Measurements from ENCODE around the gene MCM5. TPM values are rescaled to one million over a fixed set of nuclear protein-coding genes. Genes with fewer than 3 reads are reported as not detected.

The MCM5 gene
- total RNA-seq, 3 donors from 2014 or later: 18.5 to 45.2 (median 30.3) TPM

DNA sequence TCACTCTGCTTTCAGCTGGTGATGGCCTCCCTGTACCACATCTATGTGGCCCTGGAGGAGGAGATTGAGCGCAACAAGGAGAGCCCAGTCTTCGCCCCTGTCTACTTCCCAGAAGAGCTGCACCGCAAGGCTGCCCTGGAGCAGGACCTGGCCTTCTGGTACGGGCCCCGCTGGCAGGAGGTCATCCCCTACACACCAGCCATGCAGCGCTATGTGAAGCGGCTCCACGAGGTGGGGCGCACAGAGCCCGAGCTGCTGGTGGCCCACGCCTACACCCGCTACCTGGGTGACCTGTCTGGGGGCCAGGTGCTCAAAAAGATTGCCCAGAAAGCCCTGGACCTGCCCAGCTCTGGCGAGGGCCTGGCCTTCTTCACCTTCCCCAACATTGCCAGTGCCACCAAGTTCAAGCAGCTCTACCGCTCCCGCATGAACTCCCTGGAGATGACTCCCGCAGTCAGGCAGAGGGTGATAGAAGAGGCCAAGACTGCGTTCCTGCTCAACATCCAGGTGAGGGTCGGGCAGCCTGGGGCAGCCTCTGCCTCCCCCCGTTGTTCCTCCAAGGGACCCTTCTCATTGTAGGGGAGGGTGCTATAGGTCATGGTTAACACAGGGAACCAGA lies 13.2 kb upstream of the MCM5 start:
- peak in 1 of 3 donors; percentile 33 for DNase-seq
- intact Hi-C loops (cut with DNase I, micrococcal nuclease): no loop called here
- TF ChIP-seq, protein P1, sequence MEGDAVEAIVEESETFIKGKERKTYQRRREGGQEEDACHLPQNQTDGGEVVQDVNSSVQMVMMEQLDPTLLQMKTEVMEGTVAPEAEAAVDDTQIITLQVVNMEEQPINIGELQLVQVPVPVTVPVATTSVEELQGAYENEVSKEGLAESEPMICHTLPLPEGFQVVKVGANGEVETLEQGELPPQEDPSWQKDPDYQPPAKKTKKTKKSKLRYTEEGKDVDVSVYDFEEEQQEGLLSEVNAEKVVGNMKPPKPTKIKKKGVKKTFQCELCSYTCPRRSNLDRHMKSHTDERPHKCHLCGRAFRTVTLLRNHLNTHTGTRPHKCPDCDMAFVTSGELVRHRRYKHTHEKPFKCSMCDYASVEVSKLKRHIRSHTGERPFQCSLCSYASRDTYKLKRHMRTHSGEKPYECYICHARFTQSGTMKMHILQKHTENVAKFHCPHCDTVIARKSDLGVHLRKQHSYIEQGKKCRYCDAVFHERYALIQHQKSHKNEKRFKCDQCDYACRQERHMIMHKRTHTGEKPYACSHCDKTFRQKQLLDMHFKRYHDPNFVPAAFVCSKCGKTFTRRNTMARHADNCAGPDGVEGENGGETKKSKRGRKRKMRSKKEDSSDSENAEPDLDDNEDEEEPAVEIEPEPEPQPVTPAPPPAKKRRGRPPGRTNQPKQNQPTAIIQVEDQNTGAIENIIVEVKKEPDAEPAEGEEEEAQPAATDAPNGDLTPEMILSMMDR (IDR thresholded peaks at IDR 0.05): no peak
- no peak for ATAC-seq
- no peaks in the 10 kb centered on the region for H3K9me3 ChIP-seq
- no peaks in the 10 kb centered on the region for H3K36me3 ChIP-seq (ENCODE audit: low read depth)
- no peak overlapping the region for H3K4me3 ChIP-seq
- H3K4me1 ChIP-seq (ENCODE audit: low read depth): peaks cover 5% of the 10 kb centered on the region

DNA sequence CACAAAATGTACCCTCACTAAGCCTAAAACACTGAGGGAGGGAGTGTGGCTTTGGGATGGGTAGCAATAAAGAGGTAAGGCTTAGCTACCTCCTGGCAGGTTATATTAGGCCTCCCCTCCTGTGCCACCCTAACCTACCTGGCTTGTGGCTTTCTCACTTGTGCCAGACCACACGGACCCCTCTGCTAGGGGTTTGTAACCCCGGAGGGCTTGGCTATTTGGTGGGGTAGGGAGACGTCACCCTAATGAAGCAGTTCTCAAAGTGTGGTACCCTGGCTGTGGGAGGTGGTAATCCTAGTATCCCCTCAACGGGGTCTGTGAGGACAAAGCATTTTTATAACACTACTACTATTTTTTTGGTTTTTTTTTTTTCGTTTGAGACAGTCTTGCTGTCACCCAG lies 9.0 kb upstream of the MCM5 start:
- H3K4me1 ChIP-seq (ENCODE audit: low read depth): no peaks in the 10 kb centered on the region
- H3K36me3 ChIP-seq (ENCODE audit: low read depth): no peaks in the 10 kb centered on the region
- TF ChIP-seq, protein P1 (IDR thresholded peaks at IDR 0.05): no peak
- DNase-seq (peak in 1 of 3 donors; percentile 1), ATAC-seq (no peak)
- no peak overlapping the region for H3K4me3 ChIP-seq
- no peaks in the 10 kb centered on the region for H3K9me3 ChIP-seq
- intact Hi-C loops (cut with DNase I, micrococcal nuclease): no loop called here

DNA sequence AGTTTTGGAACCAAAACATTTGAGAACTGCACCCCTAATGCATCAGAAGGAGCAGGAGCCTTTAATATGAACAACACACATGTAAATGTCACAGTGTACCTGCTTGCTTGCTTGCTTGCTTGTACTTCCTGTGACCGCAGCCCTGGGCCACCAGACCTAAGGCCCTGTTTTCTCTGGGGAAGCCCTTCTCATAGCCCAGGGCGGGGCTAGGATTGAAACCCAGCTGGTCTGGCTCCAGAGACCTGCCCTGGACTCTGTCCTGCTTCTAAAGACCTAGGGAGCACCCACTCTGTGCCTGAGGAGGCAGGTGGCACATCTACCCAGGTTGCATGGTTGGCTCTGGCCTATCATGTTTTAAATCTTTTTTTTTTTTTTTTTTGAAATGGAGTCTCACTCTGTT lies 7.6 kb upstream of the MCM5 start:
- ATAC-seq: peak; percentile 80
- intact Hi-C loops (cut with DNase I, micrococcal nuclease): no loop called here
- Histone ChIP-seq H3K9me3 (no peaks in the 10 kb centered on the region), H3K36me3 (ENCODE audit: low read depth) (no peaks in the 10 kb centered on the region), H3K4me1 (ENCODE audit: low read depth) (no peaks in the 10 kb centered on the region), H3K4me3 (no peak overlapping the region)
- TF ChIP-seq, protein P1 (IDR thresholded peaks at IDR 0.05): no peak
- peak; percentile 58 to 68 (median 59) for DNase-seq

DNA sequence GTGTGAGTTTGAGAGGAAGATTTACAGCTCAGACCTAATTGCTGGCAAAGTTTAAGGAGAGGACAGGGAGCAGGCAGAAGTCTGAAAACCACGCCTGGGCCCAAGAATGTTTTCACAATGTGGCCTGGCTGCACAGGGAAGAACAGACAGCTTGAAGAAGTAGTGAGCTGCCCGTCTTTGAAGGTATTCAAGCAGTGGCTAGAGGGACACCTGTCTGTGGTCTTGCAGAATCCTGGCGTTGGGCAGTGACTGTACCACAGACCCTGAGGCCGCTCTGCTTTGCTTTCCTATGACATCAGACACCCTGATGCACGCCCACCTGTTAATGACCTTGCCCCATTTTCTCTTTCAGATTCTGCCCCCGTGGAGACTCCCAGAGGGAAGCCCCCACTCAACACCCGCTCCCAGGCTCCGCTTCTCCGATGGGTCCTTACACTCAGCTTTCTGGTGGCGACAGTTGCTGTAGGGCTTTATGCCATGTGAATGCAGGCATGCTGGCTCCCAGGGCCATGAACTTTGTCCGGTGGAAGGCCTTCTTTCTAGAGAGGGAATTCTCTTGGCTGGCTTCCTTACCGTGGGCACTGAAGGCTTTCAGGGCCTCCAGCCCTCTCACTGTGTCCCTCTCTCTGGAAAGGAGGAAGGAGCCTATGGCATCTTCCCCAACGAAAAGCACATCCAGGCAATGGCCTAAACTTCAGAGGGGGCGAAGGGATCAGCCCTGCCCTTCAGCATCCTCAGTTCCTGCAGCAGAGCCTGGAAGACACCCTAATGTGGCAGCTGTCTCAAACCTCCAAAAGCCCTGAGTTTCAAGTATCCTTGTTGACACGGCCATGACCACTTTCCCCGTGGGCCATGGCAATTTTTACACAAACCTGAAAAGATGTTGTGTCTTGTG lies 6.6 kb upstream of the MCM5 start:
- DNase-seq: peak in 1 of 3 donors; percentile 42
- H3K36me3 ChIP-seq (ENCODE audit: low read depth): no peaks in the 10 kb centered on the region
- ATAC-seq: no peak
- no peak overlapping the region for H3K4me3 ChIP-seq
- TF ChIP-seq, protein P1 (IDR thresholded peaks at IDR 0.05): no peak
- no peaks in the 10 kb centered on the region for H3K9me3 ChIP-seq
- H3K4me1 ChIP-seq (ENCODE audit: low read depth): peaks cover 4% of the 10 kb centered on the region
- intact Hi-C loops (cut with DNase I, micrococcal nuclease): no loop called here

DNA sequence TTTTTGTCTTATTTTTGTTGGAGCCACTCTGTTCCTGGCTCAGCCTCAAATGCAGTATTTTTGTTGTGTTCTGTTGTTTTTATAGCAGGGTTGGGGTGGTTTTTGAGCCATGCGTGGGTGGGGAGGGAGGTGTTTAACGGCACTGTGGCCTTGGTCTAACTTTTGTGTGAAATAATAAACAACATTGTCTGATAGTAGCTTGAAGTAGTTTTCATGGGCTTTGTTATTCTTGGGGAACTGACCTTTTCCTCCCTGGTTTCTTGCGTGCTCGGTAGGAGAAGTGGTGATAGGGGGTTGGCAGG lies 6.0 kb upstream of the MCM5 start:
- no peaks in the 10 kb centered on the region for H3K36me3 ChIP-seq (ENCODE audit: low read depth)
- DNase-seq: peak in 1 of 3 donors; percentile 2
- ATAC-seq: no peak
- intact Hi-C loops (cut with DNase I, micrococcal nuclease): no loop called here
- H3K4me3 ChIP-seq: no peak overlapping the region
- TF ChIP-seq, protein P1 (IDR thresholded peaks at IDR 0.05): no peak
- H3K4me1 ChIP-seq (ENCODE audit: low read depth): peaks cover 4% of the 10 kb centered on the region
- H3K9me3 ChIP-seq: no peaks in the 10 kb centered on the region

Data from mucosa of descending colon (tissue), 3 donors.